D721Med (cell line): ENCODE measurements around the gene RNF39.

Source experiments
- DNase-seq: peaks from one replicate; pipeline ENCODE4 v3.0.0; 2011; ENCODE audit warnings: low spot score; ENCODE audit not compliant: insufficient read length
- FAIRE-seq: peaks from 2 replicates; lab custom pipeline; 2011; peaks lifted over from hg19 to GRCh38; lab: Jason Lieb, UNC
- TF ChIP-seq, protein P1 (sequence below): IDR thresholded peaks from 2 replicates; pipeline ENCODE4 v1.5.1; 2012; ENCODE audit warnings: mild to moderate bottlenecking, control low read depth; ENCODE audit not compliant: insufficient read depth; ENCODE audit errors: missing control alignments

The RNF39 gene

GRCh38 chr6:30073489-30074235 is 1.9 kb downstream of the RNF39 start:
- TF ChIP-seq, protein P1, sequence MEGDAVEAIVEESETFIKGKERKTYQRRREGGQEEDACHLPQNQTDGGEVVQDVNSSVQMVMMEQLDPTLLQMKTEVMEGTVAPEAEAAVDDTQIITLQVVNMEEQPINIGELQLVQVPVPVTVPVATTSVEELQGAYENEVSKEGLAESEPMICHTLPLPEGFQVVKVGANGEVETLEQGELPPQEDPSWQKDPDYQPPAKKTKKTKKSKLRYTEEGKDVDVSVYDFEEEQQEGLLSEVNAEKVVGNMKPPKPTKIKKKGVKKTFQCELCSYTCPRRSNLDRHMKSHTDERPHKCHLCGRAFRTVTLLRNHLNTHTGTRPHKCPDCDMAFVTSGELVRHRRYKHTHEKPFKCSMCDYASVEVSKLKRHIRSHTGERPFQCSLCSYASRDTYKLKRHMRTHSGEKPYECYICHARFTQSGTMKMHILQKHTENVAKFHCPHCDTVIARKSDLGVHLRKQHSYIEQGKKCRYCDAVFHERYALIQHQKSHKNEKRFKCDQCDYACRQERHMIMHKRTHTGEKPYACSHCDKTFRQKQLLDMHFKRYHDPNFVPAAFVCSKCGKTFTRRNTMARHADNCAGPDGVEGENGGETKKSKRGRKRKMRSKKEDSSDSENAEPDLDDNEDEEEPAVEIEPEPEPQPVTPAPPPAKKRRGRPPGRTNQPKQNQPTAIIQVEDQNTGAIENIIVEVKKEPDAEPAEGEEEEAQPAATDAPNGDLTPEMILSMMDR = no peak
- FAIRE-seq (no peak), DNase-seq (no peak)

DNA sequence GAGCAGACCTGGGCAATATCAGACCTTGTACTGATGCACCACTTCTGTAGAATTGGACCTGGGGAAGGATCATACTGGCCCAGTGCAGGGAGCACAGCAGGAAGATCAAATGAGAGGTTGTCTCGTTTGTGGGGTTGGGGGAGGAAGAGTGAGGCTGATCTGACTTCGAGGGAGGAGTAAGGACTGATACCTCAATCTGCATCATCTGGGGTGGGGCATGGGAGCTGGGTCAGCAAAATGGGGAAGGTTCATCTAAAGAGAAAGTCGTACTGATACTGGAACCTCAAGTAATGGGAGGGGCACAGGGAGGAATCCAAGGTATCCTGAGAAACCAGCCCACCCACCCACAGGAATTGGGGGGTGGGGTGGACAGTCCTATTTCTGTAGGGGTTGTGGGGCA is 3.7 kb downstream of the RNF39 start:
- no peak for FAIRE-seq
- TF ChIP-seq, protein P1 = no peak
- DNase-seq = no peak

GRCh38 chr6:30071081-30071818 is 4.3 kb downstream of the RNF39 start:
- FAIRE-seq (no peak), DNase-seq (no peak)
- TF ChIP-seq, protein P1 = no peak

- no peak for FAIRE-seq
- TF ChIP-seq, protein P1 = no peak
- DNase-seq = peak; percentile 56
Observed at GRCh38 chr6:30067460-30068139, 8.0 kb downstream of the RNF39 start.

- FAIRE-seq (no peak), DNase-seq (peak; percentile 55)
- TF ChIP-seq, protein P1 = no peak
Observed at GRCh38 chr6:30066577-30067459, 8.8 kb downstream of the RNF39 start, which contains the start of gene PPP1R11. PPP1R11 (plus strand) TSS chr6:30067198; CDS start chr6:30067411, 213 bp downstream.

DNA sequence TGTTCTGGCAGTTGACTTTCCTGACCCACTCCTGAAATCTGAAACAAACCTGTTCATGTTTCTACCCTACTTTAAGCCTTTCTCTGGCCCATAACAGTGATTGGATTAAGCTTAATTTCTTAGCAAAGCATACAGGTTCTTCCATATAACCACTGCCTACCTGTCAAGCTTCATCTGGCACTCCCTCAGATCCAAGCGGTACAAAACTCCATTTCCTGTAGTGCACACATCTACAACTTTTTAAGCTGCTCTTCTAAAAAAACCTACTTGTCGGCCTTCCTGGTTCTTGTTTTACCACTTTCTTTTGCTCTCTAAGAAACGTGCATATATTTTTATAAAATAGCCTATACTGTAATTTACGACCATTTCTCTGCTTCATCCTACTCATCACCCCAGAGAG is 9.5 kb downstream of the RNF39 start:
- DNase-seq = no peak
- TF ChIP-seq, protein P1 = no peak
- no peak for FAIRE-seq
